Smooth muscle cell of bladder (primary cell): ENCODE measurements around the gene CREB3L2. TPM values are rescaled to one million over a fixed set of nuclear protein-coding genes. Genes with fewer than 3 reads are reported as not detected.

Experiments
- total RNA-seq: library from RNA; depleted of rRNA; stranded (reverse); fragments of >200 nt; gene quantifications from 2 replicates; pipeline ENCODE4 v1.2.3, GENCODE V29; 2014

CREB3L2 gene, protein sequence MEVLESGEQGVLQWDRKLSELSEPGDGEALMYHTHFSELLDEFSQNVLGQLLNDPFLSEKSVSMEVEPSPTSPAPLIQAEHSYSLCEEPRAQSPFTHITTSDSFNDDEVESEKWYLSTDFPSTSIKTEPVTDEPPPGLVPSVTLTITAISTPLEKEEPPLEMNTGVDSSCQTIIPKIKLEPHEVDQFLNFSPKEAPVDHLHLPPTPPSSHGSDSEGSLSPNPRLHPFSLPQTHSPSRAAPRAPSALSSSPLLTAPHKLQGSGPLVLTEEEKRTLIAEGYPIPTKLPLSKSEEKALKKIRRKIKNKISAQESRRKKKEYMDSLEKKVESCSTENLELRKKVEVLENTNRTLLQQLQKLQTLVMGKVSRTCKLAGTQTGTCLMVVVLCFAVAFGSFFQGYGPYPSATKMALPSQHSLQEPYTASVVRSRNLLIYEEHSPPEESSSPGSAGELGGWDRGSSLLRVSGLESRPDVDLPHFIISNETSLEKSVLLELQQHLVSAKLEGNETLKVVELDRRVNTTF
- 13.7 and 19.9 TPM in 2 replicates for total RNA-seq

DNA sequence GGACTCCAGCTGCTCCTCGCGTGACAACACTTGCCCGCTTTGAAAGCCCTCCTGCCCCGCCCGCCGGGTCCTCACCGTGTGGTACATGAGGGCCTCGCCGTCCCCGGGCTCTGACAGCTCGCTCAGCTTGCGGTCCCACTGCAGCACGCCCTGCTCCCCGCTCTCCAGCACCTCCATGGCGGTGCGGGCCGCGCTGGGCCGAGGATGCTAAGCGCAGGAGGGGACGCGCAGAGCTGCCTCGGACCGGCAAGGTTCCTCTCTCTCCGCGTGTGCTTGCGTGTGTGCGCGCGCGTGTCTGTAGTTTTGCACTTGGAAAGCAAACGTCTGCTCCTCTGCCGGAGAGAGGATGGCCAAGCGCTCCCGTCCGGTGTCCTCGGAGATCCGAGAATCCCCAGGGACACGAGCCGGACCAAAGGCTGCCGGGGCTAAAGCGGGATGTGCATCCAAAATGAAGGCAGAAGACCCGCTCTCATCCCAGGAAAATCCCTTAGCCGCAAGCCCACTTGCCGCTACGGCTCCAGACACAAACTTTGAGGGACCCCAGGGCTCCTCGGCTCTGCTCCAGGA lies at the start of gene CREB3L2:
TSS of gene CREB3L2 (minus strand) at position 558 of the 567 bp plus-strand sequence. CDS start at position 177, 381 bp downstream.

DNA sequence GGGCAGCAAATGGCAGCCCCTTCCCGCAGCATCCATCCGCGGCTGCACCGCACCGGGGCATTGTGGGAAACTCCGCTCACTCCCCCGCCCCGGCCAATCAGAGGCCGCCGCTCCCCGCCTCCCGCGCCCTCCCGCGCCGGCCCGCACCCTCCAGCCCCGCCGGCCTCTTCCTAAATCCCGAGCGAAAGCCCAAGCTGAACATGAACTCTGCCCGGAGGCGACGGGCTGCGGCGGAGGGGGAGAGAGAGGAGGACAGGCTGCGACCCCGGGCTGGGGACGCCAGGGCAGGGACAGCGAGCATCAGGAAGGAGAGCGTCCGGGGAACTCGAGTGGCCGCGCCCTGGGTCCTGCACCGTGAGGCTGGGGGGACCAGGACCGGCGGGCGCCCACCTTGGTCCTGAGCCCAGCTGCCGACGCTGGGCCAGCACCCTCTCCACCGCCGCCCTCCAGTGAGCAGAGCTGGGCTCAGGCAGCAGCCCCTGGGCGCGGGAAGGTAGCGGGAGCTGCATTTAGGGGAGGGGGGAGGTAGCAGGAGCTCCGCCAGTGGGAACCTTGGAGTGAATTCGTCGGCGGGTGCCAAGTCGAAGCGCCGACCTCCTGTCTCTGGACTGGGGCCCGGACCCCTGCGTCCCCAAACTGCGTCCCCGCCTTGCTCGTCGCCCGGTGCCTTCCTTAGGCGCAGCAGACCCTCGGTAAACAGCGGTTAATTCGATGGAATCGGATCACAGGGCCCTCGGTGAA lies 154.9 kb downstream of the CREB3L2 start, which contains the start of gene DGKI:
TSS of gene DGKI (minus strand) at position 148 of the 741 bp plus-strand sequence.

Other genes starting within 250 kb of the CREB3L2 start
- gene DGKI, start 155.1 kb downstream of the CREB3L2 start, total RNA-seq: 4.0 and 5.3 TPM in 2 replicates
- gene AKR1D1, start 74.4 kb upstream of the CREB3L2 start, total RNA-seq: not detected in 2 replicates